Astrocyte (in vitro differentiated cells and primary cell): ENCODE data around the gene ITPRID2.

ENCODE experiments used
- EZH2 ChIP-seq: IDR thresholded peaks from 2 replicates; pipeline ENCODE4 v1.6.1; 2012; ENCODE audit warnings: mild to moderate bottlenecking, low read length, inconsistent platforms; ENCODE audit not compliant: insufficient read depth
- TF ChIP-seq, protein P1 (sequence below): IDR thresholded peaks from 2 replicates; pipeline ENCODE4 v1.5.1; 2011; ENCODE audit warnings: low read depth, mild to moderate bottlenecking, inconsistent platforms, low read length, moderate library complexity; ENCODE audit not compliant: insufficient read depth

DNA sequence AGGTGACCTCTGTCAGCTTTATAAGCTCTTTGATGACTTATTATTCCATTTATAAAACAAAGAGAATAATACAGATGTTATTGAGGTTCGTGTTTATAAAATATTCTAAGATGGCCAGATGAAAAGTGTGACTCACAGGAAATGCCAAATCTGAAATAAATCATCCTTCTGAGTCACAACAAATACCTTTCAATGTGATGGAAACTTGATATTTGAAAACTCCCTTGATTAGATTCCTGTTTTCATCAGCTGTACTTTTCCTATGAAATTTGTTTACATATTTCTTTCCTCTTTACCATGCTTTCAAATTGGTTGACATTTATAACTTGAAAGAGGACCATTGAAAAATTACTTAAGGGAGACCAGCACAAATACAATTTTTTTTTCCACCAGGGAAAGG lies 63.5 kb downstream of the ITPRID2 start:
- TF ChIP-seq, protein P1, sequence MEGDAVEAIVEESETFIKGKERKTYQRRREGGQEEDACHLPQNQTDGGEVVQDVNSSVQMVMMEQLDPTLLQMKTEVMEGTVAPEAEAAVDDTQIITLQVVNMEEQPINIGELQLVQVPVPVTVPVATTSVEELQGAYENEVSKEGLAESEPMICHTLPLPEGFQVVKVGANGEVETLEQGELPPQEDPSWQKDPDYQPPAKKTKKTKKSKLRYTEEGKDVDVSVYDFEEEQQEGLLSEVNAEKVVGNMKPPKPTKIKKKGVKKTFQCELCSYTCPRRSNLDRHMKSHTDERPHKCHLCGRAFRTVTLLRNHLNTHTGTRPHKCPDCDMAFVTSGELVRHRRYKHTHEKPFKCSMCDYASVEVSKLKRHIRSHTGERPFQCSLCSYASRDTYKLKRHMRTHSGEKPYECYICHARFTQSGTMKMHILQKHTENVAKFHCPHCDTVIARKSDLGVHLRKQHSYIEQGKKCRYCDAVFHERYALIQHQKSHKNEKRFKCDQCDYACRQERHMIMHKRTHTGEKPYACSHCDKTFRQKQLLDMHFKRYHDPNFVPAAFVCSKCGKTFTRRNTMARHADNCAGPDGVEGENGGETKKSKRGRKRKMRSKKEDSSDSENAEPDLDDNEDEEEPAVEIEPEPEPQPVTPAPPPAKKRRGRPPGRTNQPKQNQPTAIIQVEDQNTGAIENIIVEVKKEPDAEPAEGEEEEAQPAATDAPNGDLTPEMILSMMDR: no peak
- no peak for TF ChIP-seq EZH2
